H1 (cell line): Measurements from ENCODE around the gene KRT13. TPM values are rescaled to one million over a fixed set of nuclear protein-coding genes. Genes with fewer than 3 reads are reported as not detected.

Experiments used
- CTCF ChIA-PET: fragments of 300-600 bp; sonication (Branson Sonifier 250); formaldehyde crosslinking; loops from one replicate; lab custom pipeline; 2021; ENCODE audit not compliant: partially characterized antibody; lab: Charles Lee
- POLR2A ChIA-PET: fragments of 300-600 bp; sonication (Branson Sonifier 250); formaldehyde crosslinking; loops from one replicate; lab custom pipeline; 2021; ENCODE audit warnings: inconsistent platforms; ENCODE audit not compliant: partially characterized antibody; lab: Charles Lee
- DNase-seq, 2 experiments: peaks; one replicate each; pipeline versions ENCODE4 v3.0.0 to v3.0.0-alpha.2; 2010 to 2022; ENCODE audit warnings: low spot score in 2 of 2, low read depth in 1 of 2, mixed read lengths in 1 of 2
- FAIRE-seq: peaks from 2 replicates; lab custom pipeline; 2011; peaks lifted over from hg19 to GRCh38; lab: Jason Lieb, UNC
- H2AFZ ChIP-seq: 2 replicates; pipeline ENCODE4 v1.8.1; 2012; ENCODE audit warnings: low read length, inconsistent platforms
- H2AK5ac ChIP-seq: 2 replicates; pipeline ENCODE4 v1.6.1; 2013; ENCODE audit warnings: low read depth, low read length
- H2BK120ac ChIP-seq: replicated peaks from 2 replicates; pipeline ENCODE3; 2013; ENCODE audit warnings: low read depth, low read length, inconsistent platforms
- H2BK12ac ChIP-seq: 2 replicates; pipeline ENCODE4 v1.6.1; 2013; ENCODE audit warnings: low read depth, low read length
- H2BK15ac ChIP-seq: 2 replicates; pipeline ENCODE4 v1.6.1; 2013; ENCODE audit warnings: low read length
- H2BK20ac ChIP-seq: 2 replicates; pipeline ENCODE4 v1.6.1; 2013; ENCODE audit warnings: low read length
- H2BK5ac ChIP-seq: 2 replicates; pipeline ENCODE4 v1.6.1; 2013; ENCODE audit warnings: low read depth, low read length
- H3K14ac ChIP-seq: 2 replicates; pipeline ENCODE4 v1.6.1; 2013; ENCODE audit warnings: inconsistent platforms; ENCODE audit not compliant: insufficient read length
- H3K18ac ChIP-seq: 2 replicates; pipeline ENCODE4 v1.6.1; 2013; ENCODE audit warnings: low read length; ENCODE audit errors: extremely low read depth
- H3K23ac ChIP-seq: 2 replicates; pipeline ENCODE4 v1.6.1; 2013; ENCODE audit warnings: inconsistent platforms; ENCODE audit not compliant: insufficient read length
- H3K23me2 ChIP-seq: 2 replicates; pipeline ENCODE4 v1.6.1; 2013; ENCODE audit warnings: low read depth, low read length
- H3K27ac ChIP-seq: 2 replicates; pipeline ENCODE4 v1.6.1; 2011; ENCODE audit warnings: low read depth, low read length, inconsistent platforms
- H3K27me3 ChIP-seq, 4 experiments: replicated peaks in 1 of 4; 1 replicate in 1 of 4; 2 replicates in 3 of 4; pipeline versions ENCODE4 v1.6.1 to v1.8.1; 2011 to 2013; ENCODE audit warnings: low read length in 3 of 4, mild to moderate bottlenecking in 3 of 4, inconsistent platforms in 2 of 4, mixed read lengths in 2 of 4, moderate library complexity in 1 of 4; ENCODE audit not compliant: control insufficient read depth in 3 of 4, insufficient read depth in 3 of 4; ENCODE audit errors: extremely low read depth in 1 of 4
- H3K36me3 ChIP-seq, 4 experiments: 2 replicates each; pipeline versions ENCODE4 v1.6.1 to v1.8.1; 2011 to 2013; ENCODE audit warnings: mild to moderate bottlenecking in 4 of 4, low read length in 3 of 4, moderate library complexity in 2 of 4, control low read depth in 1 of 4, inconsistent platforms in 1 of 4; ENCODE audit not compliant: insufficient read depth in 4 of 4, control insufficient read depth in 2 of 4
- H3K4ac ChIP-seq: replicated peaks from 2 replicates; pipeline ENCODE3; 2013; ENCODE audit warnings: low read length, low read depth, mixed read lengths, inconsistent platforms; ENCODE audit not compliant: insufficient read length
- H3K4me1 ChIP-seq, 4 experiments: replicated peaks in 1 of 4; 1 replicate in 1 of 4; 2 replicates in 3 of 4; pipeline versions ENCODE4 v1.6.1 to v1.8.1; 2011 to 2013; ENCODE audit warnings: low read length in 3 of 4, inconsistent platforms in 2 of 4, mixed read lengths in 1 of 4; ENCODE audit not compliant: insufficient read depth in 4 of 4, control insufficient read depth in 3 of 4
- H3K4me2 ChIP-seq, 2 experiments: 2 replicates each; pipeline versions ENCODE4 v1.6.1 to v1.8.1; 2011 to 2013; ENCODE audit warnings: low read depth in 2 of 2, low read length in 2 of 2, control low read depth in 1 of 2, inconsistent platforms in 1 of 2, mild to moderate bottlenecking in 1 of 2; ENCODE audit not compliant: insufficient read depth in 1 of 2
- H3K4me3 ChIP-seq, 4 experiments: fragments of 200-600, 300-600 bp in 1 of 4; sonication (generic), shearing (Covaris generic), sonication (Bioruptor Twin) in 1 of 4; 2 replicates each; pipeline versions ENCODE4 v1.5.1 to v1.8.1; 2011 to 2016; ENCODE audit warnings: low read length in 4 of 4, low read depth in 3 of 4, control low read depth in 2 of 4, inconsistent platforms in 2 of 4, mild to moderate bottlenecking in 2 of 4, mixed read lengths in 1 of 4, moderate library complexity in 1 of 4; ENCODE audit not compliant: insufficient read depth in 2 of 4; ENCODE audit errors: extremely low read depth in 1 of 4
- H3K56ac ChIP-seq: replicated peaks from 2 replicates; pipeline ENCODE3; 2013; ENCODE audit warnings: low read depth, mild to moderate bottlenecking, mixed read lengths, low read length, inconsistent platforms; ENCODE audit not compliant: insufficient read length
- H3K79me1 ChIP-seq: 2 replicates; pipeline ENCODE4 v1.6.1; 2013; ENCODE audit warnings: low read depth, low read length, control low read depth
- H3K79me2 ChIP-seq, 2 experiments: 2 replicates each; pipeline versions ENCODE4 v1.6.1 to v1.8.1; 2012 to 2013; ENCODE audit warnings: low read length in 2 of 2, mild to moderate bottlenecking in 2 of 2, inconsistent platforms in 1 of 2; ENCODE audit not compliant: insufficient read depth in 2 of 2, control insufficient read depth in 1 of 2
- H3K9ac ChIP-seq, 4 experiments: replicated peaks in 1 of 4; 1 replicate in 1 of 4; 2 replicates in 3 of 4; pipeline versions ENCODE4 v1.6.1 to v1.8.1; 2011 to 2013; ENCODE audit warnings: low read depth in 3 of 4, low read length in 3 of 4, control low read depth in 2 of 4, mild to moderate bottlenecking in 2 of 4, moderate library complexity in 2 of 4, inconsistent platforms in 1 of 4; ENCODE audit errors: extremely low read depth in 1 of 4
- H3K9me3 ChIP-seq, 2 experiments: 2 replicates each; pipeline versions ENCODE4 v1.6.1 to v1.8.1; 2012 to 2013; ENCODE audit warnings: mild to moderate bottlenecking in 2 of 2, moderate library complexity in 2 of 2, control low read depth in 1 of 2, inconsistent platforms in 1 of 2, low read depth in 1 of 2, low read length in 1 of 2, mixed read lengths in 1 of 2; ENCODE audit not compliant: insufficient read depth in 2 of 2
- H4K20me1 ChIP-seq, 2 experiments: replicated peaks in 1 of 2; 2 replicates each; pipeline versions ENCODE3 to v1.8.1; 2011 to 2013; ENCODE audit warnings: inconsistent platforms in 2 of 2, low read length in 2 of 2, mild to moderate bottlenecking in 1 of 2; ENCODE audit not compliant: insufficient read depth in 2 of 2, control insufficient read depth in 1 of 2
- H4K5ac ChIP-seq: 2 replicates; pipeline ENCODE4 v1.6.1; 2013; ENCODE audit warnings: low read length, low read depth, mixed read lengths, inconsistent platforms; ENCODE audit not compliant: insufficient read length
- H4K8ac ChIP-seq: 2 replicates; pipeline ENCODE4 v1.8.0; 2013; ENCODE audit warnings: mild to moderate bottlenecking, moderate library complexity, low read length, inconsistent platforms; ENCODE audit not compliant: insufficient read depth; ENCODE audit errors: extremely low read depth
- H4K91ac ChIP-seq: replicated peaks from 2 replicates; pipeline ENCODE3; 2013; ENCODE audit warnings: low read length, mixed read lengths, inconsistent platforms; ENCODE audit not compliant: insufficient read length
- ASH2L ChIP-seq: fragments of 200-600, 300-600 bp; sonication (generic); IDR thresholded peaks from one replicate; pipeline ENCODE4 v1.7.1; 2017; ENCODE audit warnings: low read length
- CBX5 ChIP-seq: fragments of 300-800, 300-1000 bp; sonication (generic); IDR thresholded peaks from 2 replicates; pipeline ENCODE4 v1.7.1; 2016; ENCODE audit warnings: antibody characterized with exemption, low read length, low read depth
- CHD1 ChIP-seq: IDR thresholded peaks from 2 replicates; pipeline ENCODE4 v1.6.1; 2012; ENCODE audit warnings: low read depth, low read length, improper control_type of control experiment
- EGR1 ChIP-seq: IDR thresholded peaks from 2 replicates; pipeline ENCODE4 v1.6.1; 2011; ENCODE audit warnings: low read depth, low read length, borderline replicate concordance
- KDM4A ChIP-seq: IDR thresholded peaks from one replicate; pipeline ENCODE4 v1.7.1; 2012; ENCODE audit warnings: low read depth, mild to moderate bottlenecking, moderate library complexity, low read length, inconsistent platforms; ENCODE audit not compliant: severe bottlenecking
- POLR2A ChIP-seq, 2 experiments: IDR thresholded peaks; 1 replicate in 1 of 2; 2 replicates in 1 of 2; pipeline ENCODE4 v1.6.1; 2011; ENCODE audit warnings: low read depth in 2 of 2, low read length in 2 of 2, mild to moderate bottlenecking in 2 of 2; ENCODE audit errors: control extremely low read depth in 1 of 2
- RAD21 ChIP-seq, 2 experiments: IDR thresholded peaks in 1 of 2; conservative IDR thresholded peaks in 1 of 2; 2 replicates each; pipeline ENCODE4 v1.6.1; 2011; ENCODE audit warnings: low read depth in 2 of 2, low read length in 2 of 2, improper control_type of control experiment in 1 of 2, inconsistent platforms in 1 of 2, mild to moderate bottlenecking in 1 of 2, moderate library complexity in 1 of 2
- SP4 ChIP-seq: IDR thresholded peaks from 2 replicates; pipeline ENCODE4 v1.6.1; 2012; ENCODE audit warnings: low read length, inconsistent platforms
- TAF7 ChIP-seq: optimal IDR thresholded peaks from 2 replicates; pipeline ENCODE3; 2011; ENCODE audit warnings: low read depth, mild to moderate bottlenecking, inconsistent platforms, low read length, moderate library complexity, borderline replicate concordance
- ZNF274 ChIP-seq: IDR thresholded peaks from 2 replicates; pipeline ENCODE4 v1.7.0; 2012; ENCODE audit warnings: low read length, borderline replicate concordance; ENCODE audit errors: extremely low read depth
- WGBS, 2 experiments: shearing (Covaris generic) in 1 of 2; methylation state at CpG; one replicate each; pipeline versions ENCODE4 v1.1.6 to v1.1.7; 2013 to 2015; ENCODE audit warnings: low lambda C conversion rate in 2 of 2, mixed read lengths in 2 of 2, inconsistent platforms in 1 of 2, low coverage in 1 of 2, missing lambda C conversion rate in 1 of 2; ENCODE audit not compliant: insufficient replicate concordance in 2 of 2, insufficient coverage in 1 of 2, insufficient read length in 1 of 2; ENCODE audit errors: extremely low coverage in 1 of 2, missing lambda C conversion rate in 1 of 2; 5-methylcytosine and 5-hydroxymethylcytosine counted together
- polyA plus RNA-seq, 7 experiments: library from polyadenylated mRNA; depleted of rRNA in 3 of 7; stranded (reverse) in 5 of 7; unstranded in 2 of 7; fragments of >200 nt in 5 of 7; fragments of 200-250 nt in 2 of 7; gene quantifications; 1 replicate in 5 of 7; 2 replicates in 1 of 7; 4 replicates in 1 of 7; pipeline versions ENCODE4 v1.2.1 to v1.2.3, GENCODE V29; 2011 to 2013; ENCODE audit warnings: missing spikeins in 2 of 7, mixed read lengths in 2 of 7
- total RNA-seq: library from RNA; stranded (reverse); fragmentation: NEBNext Ultra II Directional; extraction: Animal tissue kit (Norgen Biotek cat#: 25700); gene quantifications from 2 replicates; pipeline ENCODE4 v1.2.1, GENCODE V29; 2021

The KRT13 gene
- total and polyA plus RNA-seq, 2 of the 8 experiments (the other 6 are each of a cell fraction or from before 2014, with no cell fraction given) = 0.09 TPM; not detected in 1

DNA sequence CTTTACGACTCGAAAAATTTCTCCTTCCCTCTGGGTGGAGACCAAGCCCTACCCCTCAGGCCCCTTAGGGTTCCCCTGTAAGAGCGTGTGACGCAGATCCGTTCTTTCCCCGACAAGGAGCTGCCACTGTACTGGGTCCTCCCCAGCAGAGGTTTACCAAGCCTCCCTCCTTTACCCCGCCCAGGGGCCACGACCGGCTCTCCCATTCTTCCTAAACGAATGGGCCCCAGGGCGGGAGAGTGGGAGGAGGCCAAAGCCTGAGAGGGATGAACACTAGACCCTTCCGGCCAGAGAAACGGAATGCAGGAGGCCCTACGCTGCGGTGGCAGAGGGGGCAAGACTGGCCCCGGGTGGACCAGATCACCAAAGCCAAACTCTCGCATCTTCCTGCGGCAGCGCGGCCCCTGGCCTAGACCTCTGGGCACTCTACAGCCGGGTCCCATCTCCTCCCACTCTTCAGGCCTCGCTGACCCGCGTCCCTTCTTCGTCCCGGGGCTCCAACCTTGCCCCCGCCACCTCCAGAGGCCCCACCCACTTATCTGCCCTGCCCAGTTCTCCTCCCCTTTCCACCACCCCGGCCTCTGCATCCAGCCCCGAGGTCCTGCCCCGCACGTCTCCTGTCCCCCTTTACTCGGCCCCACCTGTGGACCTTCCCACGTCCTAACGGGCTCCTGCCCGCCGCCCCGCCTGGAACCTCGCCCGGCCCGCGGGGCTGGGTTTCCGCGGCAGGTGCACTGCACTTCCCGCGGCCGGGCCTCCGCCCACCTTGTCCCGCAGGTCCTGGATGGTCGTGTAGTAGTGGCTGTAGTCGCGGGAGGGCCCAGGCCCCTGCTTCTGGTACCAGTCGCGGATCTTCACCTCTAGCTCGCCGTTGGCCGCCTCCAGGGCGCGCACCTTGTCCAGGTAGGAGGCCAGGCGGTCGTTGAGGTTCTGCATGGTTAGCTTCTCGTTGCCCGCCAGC is 21.9 kb upstream of the KRT13 start:
- peak overlapping the region; percentile 65 for H4K5ac ChIP-seq
- peaks cover 6% of the 10 kb centered on the region; the same call in 1 of the 2 replicates for H3K23me2 ChIP-seq
- peak overlapping the region; percentile 69; the same call in 1 of the 2 replicates for H2BK12ac ChIP-seq
- peak in 1 of 2 experiments; percentile 73 for DNase-seq
- H2AK5ac ChIP-seq = no peak overlapping the region
- no peak overlapping the region for H2BK15ac ChIP-seq
- WGBS, 2 experiments = 4% methylated on average over 51 of the region's 62 CpGs; no CpG with 5 or more reads in 1 of the 2 experiments
- no peak overlapping the region for H3K23ac ChIP-seq
- peaks cover 5% of the 10 kb centered on the region; the same call in 1 of the 2 replicates for H3K79me1 ChIP-seq
- H2AFZ ChIP-seq = no peak overlapping the region
- H2BK5ac ChIP-seq = peak overlapping the region; percentile 95
- no peaks in the 10 kb centered on the region for H3K27me3 ChIP-seq
- peaks cover 0 to 13% of the 10 kb centered on the region in 2 experiments; a peak in 3 of 4 replicates for H3K79me2 ChIP-seq
- H4K91ac ChIP-seq = peak overlapping the region; percentile 45
- no peak overlapping the region for H3K4ac ChIP-seq
- peak overlapping the region; percentile 96 for H4K8ac ChIP-seq
- H3K56ac ChIP-seq = peak overlapping the region; percentile 40
- H3K27ac ChIP-seq = peak overlapping the region; percentile 84
- no peaks in the 10 kb centered on the region for H3K9me3 ChIP-seq
- no peak overlapping the region for H3K14ac ChIP-seq
- H3K9ac ChIP-seq = peak overlapping the region; percentile 65 to 89 (median 86)
- peaks cover 12 to 37% (median 19%) of the 10 kb centered on the region in 4 experiments for H3K36me3 ChIP-seq
- no peak for FAIRE-seq
- H2BK20ac ChIP-seq = no peak overlapping the region
- H4K20me1 ChIP-seq = peaks cover 4 to 12% of the 10 kb centered on the region in 2 experiments
- CTCF ChIA-PET = interaction anchor here (0.7 to 7.4 kb wide), 16 partner anchors 11 to 184 kb away, joined by 3 to 79 read pairs (median 3); no protein-coding TSS in a partner anchor
- peaks cover 2 to 20% (median 13%) of the 10 kb centered on the region in 4 experiments for H3K4me1 ChIP-seq
- H3K4me2 ChIP-seq = peak overlapping the region; percentile 74 to 77
- peak overlapping the region; percentile 71 to 89 (median 78) for H3K4me3 ChIP-seq
- POLR2A ChIA-PET = interaction anchor here (0.9 to 11.0 kb wide), 36 partner anchors 9 to 164 kb away, joined by 3 to 293 read pairs (median 6); partner anchors contain the start of genes EIF1, KRT13, KRT14 and KRT15
- peak overlapping the region; percentile 93 for H3K18ac ChIP-seq
- H2BK120ac ChIP-seq = no peak overlapping the region
- TF ChIP-seq RAD21 (IDR thresholded peaks at IDR 0.05 in 1 of 2, conservative IDR thresholded peaks at IDR 0.05 in 1 of 2; ENCODE audit: low read depth in 2 of 2, low read length in 2 of 2) = peak in 1 of 2 experiments; percentile 9; a peak in 2 of 4 replicates
- 0 out of 2 replicates have a peak, but pooled peaks have one; percentile 10 for TF ChIP-seq EGR1
- no peak for TF ChIP-seq ZNF274
- TF ChIP-seq CBX5 = no peak
- TF ChIP-seq TAF7 = peak; percentile 23
- TF ChIP-seq CHD1 = no peak
- TF ChIP-seq SP4 = 0 out of 2 replicates have a peak, but pooled peaks have one; percentile 5
- peak in 1 of 2 experiments; percentile 82; a peak in 2 of 3 replicates for TF ChIP-seq POLR2A (IDR thresholded peaks at IDR 0.05; ENCODE audit: control extremely low read depth in 1 of 2, low read depth in 2 of 2, low read length in 2 of 2)
- TF ChIP-seq KDM4A = peak; percentile 71
- TF ChIP-seq ASH2L = peak; percentile 17
